B cell (primary cell): ENCODE measurements around the gene ZNF541. TPM values are rescaled to one million over a fixed set of nuclear protein-coding genes. Genes with fewer than 3 reads are reported as not detected.

Experiments
- ATAC-seq: fragments of 200-7000 bp; cut with Tn5 transposase; one replicate; pipeline ENCODE4 v1.10.0; 2021; ENCODE audit warnings: low read depth, mild to moderate bottlenecking, moderate number of reproducible peaks, moderate library complexity
- CTCF ChIA-PET: fragments of 350-600 bp; sonication (Branson Sonifier 250); formaldehyde crosslinking; loops from one replicate; lab custom pipeline; 2021; ENCODE audit warnings: antibody characterized with exemption, inconsistent platforms; lab: Charles Lee
- POLR2A ChIA-PET: fragments of 350-600 bp; sonication (Branson Sonifier 250); formaldehyde crosslinking; loops from one replicate; lab custom pipeline; 2021; ENCODE audit warnings: antibody characterized with exemption; lab: Charles Lee
- DNase-seq: peaks from one replicate; pipeline ENCODE4 v3.0.0; 2013
- H2AFZ ChIP-seq: 2 replicates; pipeline ENCODE4 v1.6.1; 2012; ENCODE audit warnings: mild to moderate bottlenecking, low read depth, low read length; ENCODE audit not compliant: insufficient read depth, poor library complexity, severe bottlenecking
- H3K27ac ChIP-seq, 2 donors: 1 replicate in 1 of 2; 2 replicates in 1 of 2; pipeline ENCODE4 v1.5.1; 2012 to 2013; ENCODE audit warnings: low read length in 2 of 2, mild to moderate bottlenecking in 2 of 2, moderate library complexity in 1 of 2
- H3K27me3 ChIP-seq, 4 experiments: fragments of 200-600 bp in 1 of 4; sonication (generic) in 1 of 4; replicated peaks in 1 of 4; 1 replicate in 2 of 4; 2 replicates in 2 of 4; pipeline versions ENCODE4 v1.6.1 to v1.7.0; 2013 to 2016; ENCODE audit warnings: low read length in 3 of 4, mild to moderate bottlenecking in 2 of 4, mixed read lengths in 1 of 4, moderate library complexity in 1 of 4; ENCODE audit not compliant: insufficient read depth in 4 of 4, control insufficient read depth in 3 of 4; ENCODE audit errors: control extremely low read depth in 1 of 4
- H3K36me3 ChIP-seq, 2 experiments: replicated peaks in 1 of 2; 1 replicate in 1 of 2; 2 replicates in 1 of 2; pipeline versions ENCODE4 v1.6.1 to v1.7.1; 2013; ENCODE audit warnings: low read length in 1 of 2; ENCODE audit not compliant: insufficient read depth in 2 of 2, control insufficient read depth in 1 of 2; ENCODE audit errors: control extremely low read depth in 1 of 2, extremely low read depth in 1 of 2
- H3K4me1 ChIP-seq, 2 donors: fragments of 200-600 bp in 1 of 2; sonication (generic) in 1 of 2; 1 replicate in 1 of 2; 2 replicates in 1 of 2; pipeline versions ENCODE4 v1.5.1 to v1.6.1; 2013 to 2017; ENCODE audit warnings: low read length in 2 of 2; ENCODE audit not compliant: control insufficient read depth in 2 of 2, insufficient read depth in 2 of 2
- H3K4me2 ChIP-seq: replicated peaks from 2 replicates; pipeline ENCODE3; 2012; ENCODE audit warnings: mild to moderate bottlenecking, low read depth, low read length; ENCODE audit not compliant: poor library complexity, severe bottlenecking
- H3K4me3 ChIP-seq, 5 experiments: fragments of 200-600 bp in 1 of 5; sonication (generic) in 1 of 5; 1 replicate in 3 of 5; 2 replicates in 2 of 5; pipeline versions ENCODE4 v1.5.1 to v1.7.0; 2011 to 2016; ENCODE audit warnings: low read length in 4 of 5, mild to moderate bottlenecking in 4 of 5, low read depth in 2 of 5, control low read depth in 1 of 5, moderate library complexity in 1 of 5; ENCODE audit not compliant: insufficient read depth in 1 of 5; ENCODE audit errors: control extremely low read depth in 1 of 5, extremely low read depth in 1 of 5
- H3K79me2 ChIP-seq: fragments of 200-600 bp; sonication (generic); one replicate; pipeline ENCODE4 v1.6.0; 2016; ENCODE audit warnings: low read length; ENCODE audit not compliant: control insufficient read depth, insufficient read depth
- H3K9ac ChIP-seq: fragments of 200-600 bp; sonication (generic); 2 replicates; pipeline ENCODE4 v1.6.1; 2017; ENCODE audit warnings: mild to moderate bottlenecking, low read length, moderate library complexity
- H3K9me3 ChIP-seq, 3 donors: one replicate each; pipeline versions ENCODE4 v1.6.1 to v1.7.1; 2013; ENCODE audit warnings: low read length in 2 of 3; ENCODE audit not compliant: control insufficient read depth in 2 of 3, insufficient read depth in 1 of 3; ENCODE audit errors: control extremely low read depth in 1 of 3
- H4K20me1 ChIP-seq: 2 replicates; pipeline ENCODE4 v1.6.0; 2012; ENCODE audit warnings: mild to moderate bottlenecking, low read length; ENCODE audit not compliant: insufficient read depth, control insufficient read depth, poor library complexity, severe bottlenecking
- H3K27ac Mint-ChIP-seq: one replicate; pipeline ENCODE4 v1.8.0; 2021; ENCODE audit warnings: mixed read lengths
- H3K27me3 Mint-ChIP-seq: one replicate; pipeline ENCODE4 v1.8.0; 2021; ENCODE audit warnings: mixed read lengths
- H3K4me1 Mint-ChIP-seq: one replicate; pipeline ENCODE4 v1.8.0; 2021; ENCODE audit warnings: mixed read lengths
- H3K4me3 Mint-ChIP-seq: one replicate; pipeline ENCODE4 v1.8.0; 2021; ENCODE audit warnings: mixed read lengths
- H3K9me3 Mint-ChIP-seq: one replicate; pipeline ENCODE4 v1.8.0; 2022; ENCODE audit warnings: mixed read lengths; ENCODE audit not compliant: insufficient read depth
- EZH2 ChIP-seq: IDR thresholded peaks from 2 replicates; pipeline ENCODE4 v1.6.1; 2012; ENCODE audit warnings: borderline replicate concordance, low read depth, mild to moderate bottlenecking, moderate library complexity, low read length; ENCODE audit not compliant: insufficient read depth, poor library complexity, severe bottlenecking
- WGBS: methylation state at CpG from one replicate; pipeline ENCODE4 v1.1.5; 2013; ENCODE audit warnings: missing lambda C conversion rate; ENCODE audit not compliant: insufficient coverage; 5-methylcytosine and 5-hydroxymethylcytosine counted together
- intact Hi-C: fragments of 100-400 bp; cut with micrococcal nuclease; formaldehyde crosslinking; loops from one replicate; pipeline ENCODE4 v1.10.0; 2022
- polyA plus RNA-seq: library from polyadenylated mRNA; depleted of rRNA; stranded (reverse); fragments of >200 nt; gene quantifications from 2 replicates; pipeline ENCODE4 v1.2.3, GENCODE V29; 2012
- total RNA-seq, 2 donors: library from RNA; stranded (reverse); fragments of 120-200 nt in 1 of 2; gene quantifications; 1 replicate in 1 of 2; 2 replicates in 1 of 2; pipeline versions ENCODE4 v1.2.3 to v1.2.4, GENCODE V29; 2013 to 2022
- TF ChIP-seq, protein P1 (sequence below): fragments of 200-600 bp; IDR thresholded peaks from one replicate; pipeline ENCODE4 v1.8.0; 2022; ENCODE audit warnings: antibody characterized with exemption, mild to moderate bottlenecking

Gene ZNF541
- total and polyA plus RNA-seq, 2 donors (not counting 1 experiment from before 2014, with no cell fraction given) = 0.03 TPM; not detected in 1

DNA sequence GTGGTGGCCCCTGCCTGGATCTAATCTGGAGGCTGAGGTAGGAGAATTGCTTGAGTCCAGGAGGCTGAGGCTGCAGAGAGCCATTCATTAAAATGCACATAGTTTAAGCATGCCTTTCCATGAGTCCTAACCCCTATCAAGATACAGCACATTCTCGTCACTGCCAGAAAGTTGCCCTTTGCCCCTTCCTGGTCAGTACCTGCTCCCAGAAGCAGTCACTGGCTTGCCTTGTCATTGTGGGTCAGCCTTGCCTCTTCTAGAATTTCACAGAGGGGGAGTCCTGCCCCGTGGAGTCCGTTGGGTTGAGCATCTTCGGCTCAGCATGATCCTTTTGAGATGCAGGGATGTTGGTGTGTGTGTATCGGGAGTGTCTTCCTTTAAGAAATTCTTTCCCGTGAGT, 46.8 kb upstream of the ZNF541 start:
- Histone ChIP-seq H3K4me1 (peaks cover 14 to 15% of the 10 kb centered on the region in 2 donors), H3K36me3 (no peaks in the 10 kb centered on the region), H3K79me2 (peaks cover 92% of the 10 kb centered on the region), H3K9ac (no peak overlapping the region), H3K27me3 (no peaks in the 10 kb centered on the region), H3K4me2 (no peak overlapping the region), H3K27ac (no peak overlapping the region), H3K9me3 (no peaks in the 10 kb centered on the region), H4K20me1 (peaks cover 88% of the 10 kb centered on the region), H3K4me3 (no peak overlapping the region), H2AFZ (no peak overlapping the region)
- Mint-ChIP-seq H3K4me1 (peaks cover 33% of the 10 kb centered on the region), H3K9me3 (no peaks in the 10 kb centered on the region), H3K27me3 (no peaks in the 10 kb centered on the region), H3K4me3 (no peak overlapping the region), H3K27ac (no peak overlapping the region)
- ChIA-PET POLR2A (no interaction called here), CTCF (no interaction called here)
- no peak for TF ChIP-seq EZH2
- TF ChIP-seq, protein P1, sequence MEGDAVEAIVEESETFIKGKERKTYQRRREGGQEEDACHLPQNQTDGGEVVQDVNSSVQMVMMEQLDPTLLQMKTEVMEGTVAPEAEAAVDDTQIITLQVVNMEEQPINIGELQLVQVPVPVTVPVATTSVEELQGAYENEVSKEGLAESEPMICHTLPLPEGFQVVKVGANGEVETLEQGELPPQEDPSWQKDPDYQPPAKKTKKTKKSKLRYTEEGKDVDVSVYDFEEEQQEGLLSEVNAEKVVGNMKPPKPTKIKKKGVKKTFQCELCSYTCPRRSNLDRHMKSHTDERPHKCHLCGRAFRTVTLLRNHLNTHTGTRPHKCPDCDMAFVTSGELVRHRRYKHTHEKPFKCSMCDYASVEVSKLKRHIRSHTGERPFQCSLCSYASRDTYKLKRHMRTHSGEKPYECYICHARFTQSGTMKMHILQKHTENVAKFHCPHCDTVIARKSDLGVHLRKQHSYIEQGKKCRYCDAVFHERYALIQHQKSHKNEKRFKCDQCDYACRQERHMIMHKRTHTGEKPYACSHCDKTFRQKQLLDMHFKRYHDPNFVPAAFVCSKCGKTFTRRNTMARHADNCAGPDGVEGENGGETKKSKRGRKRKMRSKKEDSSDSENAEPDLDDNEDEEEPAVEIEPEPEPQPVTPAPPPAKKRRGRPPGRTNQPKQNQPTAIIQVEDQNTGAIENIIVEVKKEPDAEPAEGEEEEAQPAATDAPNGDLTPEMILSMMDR = no peak
- no peak for DNase-seq
- 100% methylated on average over 4 of the region's 6 CpGs for WGBS
- intact Hi-C loops = no loop called here
- no peak for ATAC-seq

GRCh38 chr19:47618771-47619170, 45.8 kb upstream of the ZNF541 start:
- DNase-seq = no peak
- Histone ChIP-seq H4K20me1 (peaks cover 89% of the 10 kb centered on the region), H3K4me2 (no peak overlapping the region), H3K79me2 (peaks cover 92% of the 10 kb centered on the region), H3K36me3 (no peaks in the 10 kb centered on the region), H3K9ac (no peak overlapping the region), H3K27ac (no peak overlapping the region), H3K4me1 (peaks cover 14 to 15% of the 10 kb centered on the region in 2 donors), H2AFZ (no peak overlapping the region), H3K27me3 (no peaks in the 10 kb centered on the region), H3K4me3 (no peak overlapping the region), H3K9me3 (peaks cover 0 to 5% (median 0%) of the 10 kb centered on the region in 3 donors)
- Mint-ChIP-seq H3K4me3 (no peak overlapping the region), H3K9me3 (no peaks in the 10 kb centered on the region), H3K27ac (no peak overlapping the region), H3K27me3 (no peaks in the 10 kb centered on the region), H3K4me1 (peaks cover 36% of the 10 kb centered on the region)
- CTCF ChIA-PET = no interaction called here
- WGBS = 98% methylated on average over 11 of the region's 14 CpGs
- no peak for ATAC-seq
- intact Hi-C loops = no loop called here
- POLR2A ChIA-PET = no interaction called here
- TF ChIP-seq, protein P1 = no peak
- TF ChIP-seq EZH2 = no peak
